HT-29 (cell line): Measurements from ENCODE around the gene CUX1. TPM values are rescaled to one million over a fixed set of nuclear protein-coding genes. Genes with fewer than 3 reads are reported as not detected.

Experiments used
- DNase-seq: peaks from one replicate; pipeline ENCODE4 v3.0.0-alpha.2; 2015; ENCODE audit warnings: low spot score
- total RNA-seq: library from RNA; depleted of rRNA; stranded (reverse); fragments of >200 nt; shearing (Covaris generic); gene quantifications from 2 replicates; pipeline ENCODE4 v1.2.3, GENCODE V29; 2014

Gene CUX1
- total RNA-seq, 1 experiment from 2014 or later, result 48.3 TPM

GRCh38 chr7:102234801-102235550 is 417.6 kb downstream of the CUX1 start:
- no peak for DNase-seq

- no peak for DNase-seq
Observed at GRCh38 chr7:102236102-102236501, 418.7 kb downstream of the CUX1 start.

- DNase-seq, result peak; percentile 84
Observed at GRCh38 chr7:102236592-102237287, 419.3 kb downstream of the CUX1 start.

GRCh38 chr7:102239206-102239820 is 421.9 kb downstream of the CUX1 start:
- no peak for DNase-seq

- no peak for DNase-seq
Observed at GRCh38 chr7:102241431-102241830, 424.0 kb downstream of the CUX1 start.

- peak; percentile 23 for DNase-seq
Observed at GRCh38 chr7:102244601-102245000, 427.2 kb downstream of the CUX1 start.

- no peak for DNase-seq
Observed at GRCh38 chr7:102248081-102248455, 430.6 kb downstream of the CUX1 start.

GRCh38 chr7:102248456-102249395 is 431.3 kb downstream of the CUX1 start:
- DNase-seq, result no peak

- no peak for DNase-seq
Observed at GRCh38 chr7:102251531-102252365, 434.3 kb downstream of the CUX1 start.

- no peak for DNase-seq
Observed at GRCh38 chr7:102252366-102252982, 435.0 kb downstream of the CUX1 start.

GRCh38 chr7:102253066-102253972 is 435.9 kb downstream of the CUX1 start:
- DNase-seq, result no peak

GRCh38 chr7:102253973-102254370 is 436.5 kb downstream of the CUX1 start:
- no peak for DNase-seq

- no peak for DNase-seq
Observed at GRCh38 chr7:102254521-102254920, 437.1 kb downstream of the CUX1 start.

- no peak for DNase-seq
Observed at GRCh38 chr7:102255501-102255900, 438.1 kb downstream of the CUX1 start.

- no peak for DNase-seq
Observed at GRCh38 chr7:102255916-102256315, 438.5 kb downstream of the CUX1 start.

GRCh38 chr7:102258073-102258748 is 440.8 kb downstream of the CUX1 start:
- DNase-seq, result no peak

- no peak for DNase-seq
Observed at GRCh38 chr7:102258749-102259107, 441.3 kb downstream of the CUX1 start.

- no peak for DNase-seq
Observed at GRCh38 chr7:102260856-102261255, 443.4 kb downstream of the CUX1 start.

- DNase-seq, result no peak
Observed at GRCh38 chr7:102261451-102261850, 444.0 kb downstream of the CUX1 start.
